GM21619 (cell line): ENCODE results near the gene MEAK7.
"Not testable (repeated sequence)": the region's sequence is repeated elsewhere in the genome, so short reads cannot be mapped to it uniquely, and the experiment has no call there.

Experiments used
- ATAC-seq: cut with Tn5 transposase; IDR thresholded peaks from one replicate; pipeline ENCODE4 v1.9.1; 2021; ENCODE audit not compliant: unreplicated experiment

The MEAK7 gene

GRCh38 chr16:84534815-84535214, 30.4 kb upstream of the MEAK7 start:
- ATAC-seq = no peak

- ATAC-seq = no peak
Observed at GRCh38 chr16:84532855-84533486, 28.5 kb upstream of the MEAK7 start.

GRCh38 chr16:84532291-84532724, 27.8 kb upstream of the MEAK7 start:
- ATAC-seq = no peak

- ATAC-seq = no peak
Observed at GRCh38 chr16:84531671-84532111, 27.2 kb upstream of the MEAK7 start.

- ATAC-seq = no peak
Observed at GRCh38 chr16:84530590-84530989, 26.1 kb upstream of the MEAK7 start.

GRCh38 chr16:84529607-84530006, 25.1 kb upstream of the MEAK7 start:
- ATAC-seq = no peak

GRCh38 chr16:84528322-84528721, 23.9 kb upstream of the MEAK7 start:
- ATAC-seq = no peak

GRCh38 chr16:84527532-84528269, 23.2 kb upstream of the MEAK7 start:
- no peak for ATAC-seq

- no peak for ATAC-seq
Observed at GRCh38 chr16:84526794-84527531, 22.5 kb upstream of the MEAK7 start.

- ATAC-seq = not testable (repeated sequence)
Observed at GRCh38 chr16:84524941-84525581, 20.6 kb upstream of the MEAK7 start.

GRCh38 chr16:84524346-84524920, 20.0 kb upstream of the MEAK7 start:
- ATAC-seq = no peak

GRCh38 chr16:84521497-84521770, 17.0 kb upstream of the MEAK7 start:
- ATAC-seq = no peak

- ATAC-seq = no peak
Observed at GRCh38 chr16:84520725-84521496, 16.5 kb upstream of the MEAK7 start.

GRCh38 chr16:84519855-84520254, 15.4 kb upstream of the MEAK7 start:
- ATAC-seq = no peak

- ATAC-seq = no peak
Observed at GRCh38 chr16:84518804-84519341, 14.4 kb upstream of the MEAK7 start.

- not testable (repeated sequence) for ATAC-seq
Observed at GRCh38 chr16:84518220-84518619, 13.8 kb upstream of the MEAK7 start.

- ATAC-seq = no peak
Observed at GRCh38 chr16:84517366-84517765, 12.9 kb upstream of the MEAK7 start.

- ATAC-seq = peak; percentile 92
Observed at GRCh38 chr16:84514874-84515835, 10.7 kb upstream of the MEAK7 start.

GRCh38 chr16:84514295-84514873, 9.9 kb upstream of the MEAK7 start:
- no peak for ATAC-seq
